Smooth muscle cell (in vitro differentiated cells): ENCODE data around the gene PARG. TPM values are rescaled to one million over a fixed set of nuclear protein-coding genes. Genes with fewer than 3 reads are reported as not detected.

Experiments
- DNase-seq: peaks from one replicate; lab custom pipeline; 2025; ENCODE audit not compliant: unreplicated experiment; lab: John Stamatoyannopoulos, UW
- H2AFZ ChIP-seq: fragments of 200-600 bp; sonication (generic); 2 replicates; pipeline ENCODE4 v1.6.0; 2016; ENCODE audit warnings: antibody characterized with exemption, low read depth, mild to moderate bottlenecking
- H3F3A ChIP-seq: fragments of 200-600 bp; sonication (generic); 2 replicates; pipeline ENCODE4 v1.6.0; 2017; ENCODE audit warnings: antibody characterized with exemption, low read depth
- H3K27ac ChIP-seq: fragments of 200-600 bp; sonication (generic); 2 replicates; pipeline ENCODE4 v1.5.1; 2016; ENCODE audit warnings: low read depth, mild to moderate bottlenecking
- H3K27me3 ChIP-seq: fragments of 200-600 bp; sonication (generic); 2 replicates; pipeline ENCODE4 v1.6.1; 2016; ENCODE audit warnings: low read depth, mild to moderate bottlenecking
- H3K36me3 ChIP-seq: fragments of 200-600 bp; sonication (generic); 2 replicates; pipeline ENCODE4 v1.5.1; 2016; ENCODE audit warnings: low read depth
- H3K4me1 ChIP-seq: fragments of 200-600 bp; sonication (generic); 2 replicates; pipeline ENCODE4 v1.5.1; 2016; ENCODE audit warnings: low read depth
- H3K4me2 ChIP-seq: fragments of 200-600 bp; sonication (generic); 2 replicates; pipeline ENCODE4 v1.6.0; 2016; ENCODE audit warnings: mild to moderate bottlenecking
- H3K4me3 ChIP-seq: fragments of 200-600 bp; sonication (generic); 2 replicates; pipeline ENCODE4 v1.5.1; 2016; ENCODE audit warnings: mild to moderate bottlenecking
- H3K79me2 ChIP-seq: fragments of 200-600 bp; sonication (generic); 2 replicates; pipeline ENCODE4 v1.6.0; 2016; ENCODE audit warnings: low read depth, mild to moderate bottlenecking
- H3K9ac ChIP-seq: fragments of 200-600 bp; sonication (generic); 2 replicates; pipeline ENCODE4 v1.6.0; 2016; ENCODE audit warnings: low read depth
- H3K9me3 ChIP-seq: fragments of 200-600 bp; sonication (generic); replicated peaks from 2 replicates; pipeline ENCODE4 v1.5.1; 2016; ENCODE audit warnings: low read depth
- H4K20me1 ChIP-seq: fragments of 200-600 bp; sonication (generic); 2 replicates; pipeline ENCODE4 v1.6.0; 2016; ENCODE audit warnings: low read depth
- WGBS: methylation state at CpG from one replicate; pipeline ENCODE4 v1.1.7; 2016; ENCODE audit warnings: low lambda C conversion rate; 5-methylcytosine and 5-hydroxymethylcytosine counted together
- polyA plus RNA-seq: library from polyadenylated mRNA; unstranded; fragments of >200 nt; fragmentation: Nextera tagmentation; extraction: Ambion mirVana; gene quantifications from 2 replicates; pipeline ENCODE4 v1.2.1, GENCODE V29; 2016
- total RNA-seq: library from RNA; depleted of rRNA; stranded (reverse); fragments of >200 nt; gene quantifications from 2 replicates; pipeline ENCODE4 v1.2.3, GENCODE V29; 2014
- TF ChIP-seq, protein P1 (sequence below): fragments of 200-600 bp; sonication (generic); IDR thresholded peaks from 2 replicates; pipeline ENCODE4 v1.5.1; 2017; ENCODE audit warnings: borderline replicate concordance, mild to moderate bottlenecking, antibody characterized with exemption; ENCODE audit not compliant: insufficient read depth, poor library complexity, severe bottlenecking

Gene PARG
- total and polyA plus RNA-seq, 2 experiments from 2014 or later: 11.8 to 25.4 TPM

DNA sequence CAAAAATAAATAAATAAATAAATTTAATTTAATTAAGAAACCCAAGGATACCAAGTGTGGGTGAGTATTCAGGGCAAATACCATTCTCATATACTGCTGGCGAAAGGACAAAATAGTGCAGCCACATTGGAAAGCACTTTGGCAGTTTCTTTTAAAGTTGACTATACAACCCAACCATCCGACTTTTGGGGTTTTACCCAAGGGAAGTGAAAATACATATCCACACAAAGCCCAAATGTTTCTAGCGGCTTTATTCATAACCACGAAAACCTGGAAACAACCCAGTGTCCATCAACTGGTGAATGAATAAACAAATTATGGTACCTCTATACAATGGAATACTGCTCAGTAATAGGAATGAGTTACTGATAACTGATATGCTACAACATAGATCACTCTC lies 143.6 kb downstream of the PARG start:
- 97% methylated on average over 4 of the region's 4 CpGs for WGBS
- TF ChIP-seq, protein P1, sequence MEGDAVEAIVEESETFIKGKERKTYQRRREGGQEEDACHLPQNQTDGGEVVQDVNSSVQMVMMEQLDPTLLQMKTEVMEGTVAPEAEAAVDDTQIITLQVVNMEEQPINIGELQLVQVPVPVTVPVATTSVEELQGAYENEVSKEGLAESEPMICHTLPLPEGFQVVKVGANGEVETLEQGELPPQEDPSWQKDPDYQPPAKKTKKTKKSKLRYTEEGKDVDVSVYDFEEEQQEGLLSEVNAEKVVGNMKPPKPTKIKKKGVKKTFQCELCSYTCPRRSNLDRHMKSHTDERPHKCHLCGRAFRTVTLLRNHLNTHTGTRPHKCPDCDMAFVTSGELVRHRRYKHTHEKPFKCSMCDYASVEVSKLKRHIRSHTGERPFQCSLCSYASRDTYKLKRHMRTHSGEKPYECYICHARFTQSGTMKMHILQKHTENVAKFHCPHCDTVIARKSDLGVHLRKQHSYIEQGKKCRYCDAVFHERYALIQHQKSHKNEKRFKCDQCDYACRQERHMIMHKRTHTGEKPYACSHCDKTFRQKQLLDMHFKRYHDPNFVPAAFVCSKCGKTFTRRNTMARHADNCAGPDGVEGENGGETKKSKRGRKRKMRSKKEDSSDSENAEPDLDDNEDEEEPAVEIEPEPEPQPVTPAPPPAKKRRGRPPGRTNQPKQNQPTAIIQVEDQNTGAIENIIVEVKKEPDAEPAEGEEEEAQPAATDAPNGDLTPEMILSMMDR: no peak
- Histone ChIP-seq H3K9ac (no peak overlapping the region), H2AFZ (no peak overlapping the region), H3K4me3 (no peak overlapping the region), H3F3A (no peaks in the 10 kb centered on the region), H3K4me2 (no peak overlapping the region), H3K9me3 (no peaks in the 10 kb centered on the region), H3K36me3 (no peaks in the 10 kb centered on the region), H3K27ac (no peak overlapping the region), H3K79me2 (no peaks in the 10 kb centered on the region), H4K20me1 (no peaks in the 10 kb centered on the region), H3K4me1 (no peaks in the 10 kb centered on the region), H3K27me3 (no peaks in the 10 kb centered on the region)
- DNase-seq: no peak

DNA sequence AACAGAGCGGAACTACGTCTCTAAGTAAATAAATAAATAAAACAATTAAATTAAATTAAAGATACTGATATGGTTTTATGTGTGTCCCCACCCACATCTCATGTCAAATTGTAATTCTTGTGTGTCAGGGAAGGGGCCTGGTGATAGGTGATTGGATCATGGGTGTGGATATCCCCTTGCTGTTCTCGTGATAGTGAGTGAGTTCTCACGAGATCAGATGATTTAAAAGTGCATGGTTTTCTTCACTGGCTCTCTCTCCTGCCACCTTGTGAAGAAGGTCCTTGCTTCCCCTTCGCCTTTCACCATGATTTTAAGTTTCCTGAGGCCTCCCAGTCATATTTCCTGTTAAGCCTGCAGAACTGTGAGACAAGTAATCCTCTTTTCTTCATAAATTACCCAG lies 150.7 kb downstream of the PARG start:
- Histone ChIP-seq H3K4me1 (no peaks in the 10 kb centered on the region), H3K4me3 (no peak overlapping the region), H3K27ac (no peak overlapping the region), H3K27me3 (no peaks in the 10 kb centered on the region), H4K20me1 (no peaks in the 10 kb centered on the region), H2AFZ (no peak overlapping the region), H3K4me2 (no peak overlapping the region), H3K79me2 (no peaks in the 10 kb centered on the region), H3K9ac (no peak overlapping the region), H3K36me3 (no peaks in the 10 kb centered on the region), H3K9me3 (no peaks in the 10 kb centered on the region), H3F3A (no peaks in the 10 kb centered on the region)
- 83% methylated on average over 5 of the region's 5 CpGs for WGBS
- TF ChIP-seq, protein P1: no peak
- DNase-seq: no peak

DNA sequence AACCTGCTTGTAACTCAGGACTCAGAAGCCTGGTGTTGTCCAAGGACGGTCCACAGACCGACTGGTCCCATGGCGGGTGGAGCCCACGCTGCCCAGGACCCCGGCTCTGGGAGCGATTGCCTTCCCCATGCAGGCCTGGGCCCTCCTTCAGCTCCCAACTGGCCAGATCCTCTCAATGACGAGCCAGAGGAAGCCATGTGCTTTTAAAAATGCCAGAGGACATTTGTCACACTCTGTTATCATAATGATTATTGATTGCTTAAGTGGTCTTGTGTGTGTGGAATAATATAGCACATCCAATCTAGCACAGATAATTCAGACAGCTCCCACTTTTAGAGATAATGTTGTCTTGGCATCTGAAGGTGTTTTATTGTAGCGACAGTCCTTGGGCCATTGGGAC lies 157.1 kb downstream of the PARG start:
- no peak overlapping the region for H3K9ac ChIP-seq
- no peaks in the 10 kb centered on the region for H4K20me1 ChIP-seq
- H3K4me1 ChIP-seq: no peaks in the 10 kb centered on the region
- H3K4me2 ChIP-seq: no peak overlapping the region
- H3K27me3 ChIP-seq: no peaks in the 10 kb centered on the region
- H3K4me3 ChIP-seq: no peak overlapping the region
- no peak for DNase-seq
- H3K9me3 ChIP-seq: no peaks in the 10 kb centered on the region
- no peak overlapping the region for H2AFZ ChIP-seq
- H3K36me3 ChIP-seq: no peaks in the 10 kb centered on the region
- H3K27ac ChIP-seq: no peak overlapping the region
- TF ChIP-seq, protein P1: no peak
- H3K79me2 ChIP-seq: no peaks in the 10 kb centered on the region
- H3F3A ChIP-seq: no peaks in the 10 kb centered on the region
- WGBS: 68% methylated on average over 8 of the region's 8 CpGs

DNA sequence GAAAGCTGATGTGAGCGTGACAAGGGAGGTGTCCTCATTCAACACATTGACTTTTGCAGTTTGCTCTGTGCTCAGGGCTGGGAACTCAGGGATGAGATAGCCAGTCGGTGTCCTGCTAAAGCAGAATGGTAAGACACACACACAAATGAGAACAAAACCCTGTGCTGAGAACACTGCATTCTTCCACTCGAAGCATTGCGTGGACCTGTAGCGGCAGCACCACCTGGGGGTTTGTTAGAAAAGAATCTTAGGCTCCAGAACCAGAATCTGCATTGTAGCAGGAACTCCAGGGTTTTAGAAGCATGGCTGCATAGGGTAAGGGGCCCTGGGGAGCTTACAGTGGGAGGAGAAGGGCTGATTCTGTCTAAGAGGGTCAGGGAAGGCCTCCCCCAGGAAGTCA lies 158.2 kb downstream of the PARG start:
- no peak overlapping the region for H3K4me3 ChIP-seq
- 64% methylated on average over 5 of the region's 5 CpGs for WGBS
- no peaks in the 10 kb centered on the region for H3K27me3 ChIP-seq
- H3K9me3 ChIP-seq: no peaks in the 10 kb centered on the region
- no peaks in the 10 kb centered on the region for H3K4me1 ChIP-seq
- H3K27ac ChIP-seq: no peak overlapping the region
- no peak overlapping the region for H2AFZ ChIP-seq
- no peak overlapping the region for H3K9ac ChIP-seq
- TF ChIP-seq, protein P1: no peak
- DNase-seq: no peak
- H3K79me2 ChIP-seq: no peaks in the 10 kb centered on the region
- H3F3A ChIP-seq: no peaks in the 10 kb centered on the region
- H3K4me2 ChIP-seq: no peak overlapping the region
- H4K20me1 ChIP-seq: no peaks in the 10 kb centered on the region
- H3K36me3 ChIP-seq: no peaks in the 10 kb centered on the region
